B cell (primary cell): ENCODE measurements around the gene WFS1. TPM values are rescaled to one million over a fixed set of nuclear protein-coding genes. Genes with fewer than 3 reads are reported as not detected.

Source experiments
- ATAC-seq: fragments of 200-7000 bp; cut with Tn5 transposase; one replicate; pipeline ENCODE4 v1.10.0; 2021; ENCODE audit warnings: low read depth, mild to moderate bottlenecking, moderate number of reproducible peaks, moderate library complexity
- CTCF ChIA-PET: fragments of 350-600 bp; sonication (Branson Sonifier 250); formaldehyde crosslinking; loops from one replicate; lab custom pipeline; 2021; ENCODE audit warnings: antibody characterized with exemption, inconsistent platforms; lab: Charles Lee
- POLR2A ChIA-PET: fragments of 350-600 bp; sonication (Branson Sonifier 250); formaldehyde crosslinking; loops from one replicate; lab custom pipeline; 2021; ENCODE audit warnings: antibody characterized with exemption; lab: Charles Lee
- DNase-seq: peaks from one replicate; pipeline ENCODE4 v3.0.0; 2013
- H2AFZ ChIP-seq: 2 replicates; pipeline ENCODE4 v1.6.1; 2012; ENCODE audit warnings: mild to moderate bottlenecking, low read depth, low read length; ENCODE audit not compliant: insufficient read depth, poor library complexity, severe bottlenecking
- H3K27ac ChIP-seq, 2 donors: 1 replicate in 1 of 2; 2 replicates in 1 of 2; pipeline ENCODE4 v1.5.1; 2012 to 2013; ENCODE audit warnings: low read length in 2 of 2, mild to moderate bottlenecking in 2 of 2, moderate library complexity in 1 of 2
- H3K27me3 ChIP-seq, 4 experiments: fragments of 200-600 bp in 1 of 4; sonication (generic) in 1 of 4; replicated peaks in 1 of 4; 1 replicate in 2 of 4; 2 replicates in 2 of 4; pipeline versions ENCODE4 v1.6.1 to v1.7.0; 2013 to 2016; ENCODE audit warnings: low read length in 3 of 4, mild to moderate bottlenecking in 2 of 4, mixed read lengths in 1 of 4, moderate library complexity in 1 of 4; ENCODE audit not compliant: insufficient read depth in 4 of 4, control insufficient read depth in 3 of 4; ENCODE audit errors: control extremely low read depth in 1 of 4
- H3K36me3 ChIP-seq, 2 experiments: replicated peaks in 1 of 2; 1 replicate in 1 of 2; 2 replicates in 1 of 2; pipeline versions ENCODE4 v1.6.1 to v1.7.1; 2013; ENCODE audit warnings: low read length in 1 of 2; ENCODE audit not compliant: insufficient read depth in 2 of 2, control insufficient read depth in 1 of 2; ENCODE audit errors: control extremely low read depth in 1 of 2, extremely low read depth in 1 of 2
- H3K4me1 ChIP-seq, 2 donors: fragments of 200-600 bp in 1 of 2; sonication (generic) in 1 of 2; 1 replicate in 1 of 2; 2 replicates in 1 of 2; pipeline versions ENCODE4 v1.5.1 to v1.6.1; 2013 to 2017; ENCODE audit warnings: low read length in 2 of 2; ENCODE audit not compliant: control insufficient read depth in 2 of 2, insufficient read depth in 2 of 2
- H3K4me2 ChIP-seq: replicated peaks from 2 replicates; pipeline ENCODE3; 2012; ENCODE audit warnings: mild to moderate bottlenecking, low read depth, low read length; ENCODE audit not compliant: poor library complexity, severe bottlenecking
- H3K4me3 ChIP-seq, 5 experiments: fragments of 200-600 bp in 1 of 5; sonication (generic) in 1 of 5; 1 replicate in 3 of 5; 2 replicates in 2 of 5; pipeline versions ENCODE4 v1.5.1 to v1.7.0; 2011 to 2016; ENCODE audit warnings: low read length in 4 of 5, mild to moderate bottlenecking in 4 of 5, low read depth in 2 of 5, control low read depth in 1 of 5, moderate library complexity in 1 of 5; ENCODE audit not compliant: insufficient read depth in 1 of 5; ENCODE audit errors: control extremely low read depth in 1 of 5, extremely low read depth in 1 of 5
- H3K79me2 ChIP-seq: fragments of 200-600 bp; sonication (generic); one replicate; pipeline ENCODE4 v1.6.0; 2016; ENCODE audit warnings: low read length; ENCODE audit not compliant: control insufficient read depth, insufficient read depth
- H3K9ac ChIP-seq: fragments of 200-600 bp; sonication (generic); 2 replicates; pipeline ENCODE4 v1.6.1; 2017; ENCODE audit warnings: mild to moderate bottlenecking, low read length, moderate library complexity
- H3K9me3 ChIP-seq, 3 donors: one replicate each; pipeline versions ENCODE4 v1.6.1 to v1.7.1; 2013; ENCODE audit warnings: low read length in 2 of 3; ENCODE audit not compliant: control insufficient read depth in 2 of 3, insufficient read depth in 1 of 3; ENCODE audit errors: control extremely low read depth in 1 of 3
- H4K20me1 ChIP-seq: 2 replicates; pipeline ENCODE4 v1.6.0; 2012; ENCODE audit warnings: mild to moderate bottlenecking, low read length; ENCODE audit not compliant: insufficient read depth, control insufficient read depth, poor library complexity, severe bottlenecking
- H3K27ac Mint-ChIP-seq: one replicate; pipeline ENCODE4 v1.8.0; 2021; ENCODE audit warnings: mixed read lengths
- H3K27me3 Mint-ChIP-seq: one replicate; pipeline ENCODE4 v1.8.0; 2021; ENCODE audit warnings: mixed read lengths
- H3K4me1 Mint-ChIP-seq: one replicate; pipeline ENCODE4 v1.8.0; 2021; ENCODE audit warnings: mixed read lengths
- H3K4me3 Mint-ChIP-seq: one replicate; pipeline ENCODE4 v1.8.0; 2021; ENCODE audit warnings: mixed read lengths
- H3K9me3 Mint-ChIP-seq: one replicate; pipeline ENCODE4 v1.8.0; 2022; ENCODE audit warnings: mixed read lengths; ENCODE audit not compliant: insufficient read depth
- CTCF ChIP-seq: fragments of 200-600 bp; IDR thresholded peaks from one replicate; pipeline ENCODE4 v1.8.0; 2022; ENCODE audit warnings: antibody characterized with exemption, mild to moderate bottlenecking
- EZH2 ChIP-seq: IDR thresholded peaks from 2 replicates; pipeline ENCODE4 v1.6.1; 2012; ENCODE audit warnings: borderline replicate concordance, low read depth, mild to moderate bottlenecking, moderate library complexity, low read length; ENCODE audit not compliant: insufficient read depth, poor library complexity, severe bottlenecking
- WGBS: methylation state at CpG from one replicate; pipeline ENCODE4 v1.1.5; 2013; ENCODE audit warnings: missing lambda C conversion rate; ENCODE audit not compliant: insufficient coverage; 5-methylcytosine and 5-hydroxymethylcytosine counted together
- intact Hi-C: fragments of 100-400 bp; cut with micrococcal nuclease; formaldehyde crosslinking; loops from one replicate; pipeline ENCODE4 v1.10.0; 2022
- polyA plus RNA-seq: library from polyadenylated mRNA; depleted of rRNA; stranded (reverse); fragments of >200 nt; gene quantifications from 2 replicates; pipeline ENCODE4 v1.2.3, GENCODE V29; 2012
- total RNA-seq, 2 donors: library from RNA; stranded (reverse); fragments of 120-200 nt in 1 of 2; gene quantifications; 1 replicate in 1 of 2; 2 replicates in 1 of 2; pipeline versions ENCODE4 v1.2.3 to v1.2.4, GENCODE V29; 2013 to 2022

The WFS1 gene
- total and polyA plus RNA-seq, 2 donors (not counting 1 experiment from before 2014, with no cell fraction given) = 5.8 to 6.7 TPM

GRCh38 chr4:6301051-6301731 lies 31.5 kb downstream of the WFS1 start:
- H3K27me3 Mint-ChIP-seq = peaks cover 7% of the 10 kb centered on the region
- Histone ChIP-seq H3K9ac (no peak overlapping the region), H4K20me1 (no peaks in the 10 kb centered on the region), H3K4me3 (no peak overlapping the region), H3K4me2 (no peak overlapping the region), H2AFZ (no peak overlapping the region), H3K27ac (no peak overlapping the region), H3K4me1 (no peaks in the 10 kb centered on the region), H3K36me3 (no peaks in the 10 kb centered on the region), H3K27me3 (peaks cover 0 to 3% (median 0%) of the 10 kb centered on the region in 4 experiments), H3K9me3 (peaks cover 0 to 4% (median 0%) of the 10 kb centered on the region in 3 donors), H3K79me2 (no peaks in the 10 kb centered on the region)
- ATAC-seq (no peak), DNase-seq (no peak)
- CTCF ChIA-PET = no interaction called here
- no peaks in the 10 kb centered on the region for H3K9me3 Mint-ChIP-seq
- no peaks in the 10 kb centered on the region for H3K4me1 Mint-ChIP-seq
- H3K27ac Mint-ChIP-seq = no peak overlapping the region
- no peak overlapping the region for H3K4me3 Mint-ChIP-seq
- POLR2A ChIA-PET = no interaction called here
- intact Hi-C loops = no loop called here
- no peak for TF ChIP-seq CTCF
- no peak for TF ChIP-seq EZH2
- WGBS = 96% methylated on average over 35 of the region's 35 CpGs

- Histone ChIP-seq H4K20me1 (no peaks in the 10 kb centered on the region), H2AFZ (no peak overlapping the region), H3K4me1 (no peaks in the 10 kb centered on the region), H3K36me3 (no peaks in the 10 kb centered on the region), H3K9ac (no peak overlapping the region), H3K79me2 (no peaks in the 10 kb centered on the region), H3K4me2 (no peak overlapping the region), H3K4me3 (no peak overlapping the region), H3K27ac (no peak overlapping the region), H3K9me3 (peaks cover 0 to 4% (median 0%) of the 10 kb centered on the region in 3 donors), H3K27me3 (peaks cover 0 to 8% (median 3%) of the 10 kb centered on the region in 4 experiments)
- intact Hi-C loops = no loop called here
- no peak for TF ChIP-seq EZH2
- TF ChIP-seq CTCF = no peak
- Mint-ChIP-seq H3K9me3 (no peaks in the 10 kb centered on the region), H3K27me3 (peaks cover 11% of the 10 kb centered on the region), H3K27ac (no peak overlapping the region), H3K4me1 (no peaks in the 10 kb centered on the region), H3K4me3 (no peak overlapping the region)
- POLR2A ChIA-PET = no interaction called here
- DNase-seq (no peak), ATAC-seq (no peak)
- CTCF ChIA-PET = no interaction called here
- WGBS = 97% methylated on average over 55 of the region's 55 CpGs
Observed at GRCh38 chr4:6301732-6302442, 32.2 kb downstream of the WFS1 start.
